Measurements from ENCODE around the gene TIMM23. TPM values are rescaled to one million over a fixed set of nuclear protein-coding genes. Genes with fewer than 3 reads are reported as not detected.
"Not testable (repeated sequence)": the region's sequence is repeated elsewhere in the genome, so short reads cannot be mapped to it uniquely, and the experiment has no call there.

Gene TIMM23
- total RNA-seq, 2 donors from 2014 or later, result 49.6 to 70.6 TPM

GRCh38 chr10:45978554-45978953, 6.3 kb downstream of the TIMM23 start:
- DNase-seq (ENCODE audit: low spot score in 2 of 2); H3K9me3 Mint-ChIP-seq; H3K36me3 Mint-ChIP-seq; H3K27ac Mint-ChIP-seq: not testable (repeated sequence)
- peak in 1 of 2 donors; percentile 73 for ATAC-seq

GRCh38 chr10:45981367-45981766, 9.1 kb downstream of the TIMM23 start:
- not testable (repeated sequence) for H3K9me3 Mint-ChIP-seq; DNase-seq (ENCODE audit: low spot score in 2 of 2); ATAC-seq; H3K36me3 Mint-ChIP-seq; H3K27ac Mint-ChIP-seq

DNA sequence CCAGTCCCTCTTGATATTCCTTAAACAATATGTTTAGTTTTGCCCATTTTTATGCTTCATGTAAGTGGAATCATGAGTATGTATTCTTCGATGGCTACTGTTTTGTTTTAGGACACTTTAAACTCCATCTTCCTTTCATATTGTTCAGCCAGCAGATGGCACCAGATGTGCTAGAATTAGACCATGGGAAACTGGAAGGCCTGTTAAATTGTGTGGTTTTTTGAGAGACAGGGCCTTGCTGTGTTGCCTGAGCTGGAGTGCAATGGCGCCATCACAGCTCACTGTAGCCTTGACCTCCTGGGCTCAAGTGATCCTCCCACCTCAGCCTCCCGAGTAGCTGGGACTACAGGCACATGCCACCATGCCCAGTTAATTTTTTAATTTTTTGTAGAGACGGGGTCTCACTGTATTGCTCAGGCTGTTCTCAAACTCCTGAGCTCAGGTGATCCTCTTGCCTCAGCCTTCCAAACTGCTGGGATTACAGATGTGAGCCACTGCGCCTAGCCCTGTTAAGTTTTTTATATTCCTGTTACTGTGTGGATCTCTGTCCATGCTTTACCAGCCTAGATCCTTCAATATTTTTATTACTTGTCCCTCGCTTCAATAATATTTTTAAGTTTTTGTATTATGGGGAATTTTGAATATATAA, 11.4 kb downstream of the TIMM23 start:
- peak in 1 of 2 donors; percentile 27 for DNase-seq (ENCODE audit: low spot score in 2 of 2)
- ATAC-seq, result peak in 1 of 2 donors; percentile 73
- H3K36me3 Mint-ChIP-seq, result not testable (repeated sequence)

GRCh38 chr10:45984473-45984872, 12.2 kb downstream of the TIMM23 start:
- H3K9me3 Mint-ChIP-seq; ATAC-seq; H3K27ac Mint-ChIP-seq; H3K36me3 Mint-ChIP-seq; DNase-seq (ENCODE audit: low spot score in 2 of 2): not testable (repeated sequence)

More for the DNA sequence above, 11.4 kb downstream of the TIMM23 start:
- not testable (repeated sequence) for H3K9me3 Mint-ChIP-seq
- H3K27ac Mint-ChIP-seq, result peak overlapping the region in 1 of 2 donors; percentile 65

DNA sequence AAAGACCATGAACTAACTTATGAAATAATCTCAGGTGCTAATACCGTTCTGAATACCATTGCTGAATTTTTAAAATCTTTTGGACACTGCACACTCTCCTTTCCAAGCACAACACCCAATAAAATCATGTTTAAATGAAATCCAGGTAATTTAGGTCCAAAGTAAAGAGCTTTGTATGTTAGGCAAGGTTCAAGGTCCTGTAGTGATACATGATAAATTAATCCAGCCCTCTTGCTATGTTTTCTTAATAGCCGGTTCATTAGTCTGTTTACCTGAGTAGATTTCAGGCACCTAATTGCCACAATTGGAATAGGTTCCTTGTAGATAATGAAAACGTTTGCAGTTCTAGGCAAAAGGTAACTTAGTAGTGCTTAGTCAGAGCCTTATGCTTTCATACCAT, 13.3 kb downstream of the TIMM23 start:
- DNase-seq (ENCODE audit: low spot score in 2 of 2); ATAC-seq; H3K9me3 Mint-ChIP-seq; H3K27ac Mint-ChIP-seq; H3K36me3 Mint-ChIP-seq: not testable (repeated sequence)

DNA sequence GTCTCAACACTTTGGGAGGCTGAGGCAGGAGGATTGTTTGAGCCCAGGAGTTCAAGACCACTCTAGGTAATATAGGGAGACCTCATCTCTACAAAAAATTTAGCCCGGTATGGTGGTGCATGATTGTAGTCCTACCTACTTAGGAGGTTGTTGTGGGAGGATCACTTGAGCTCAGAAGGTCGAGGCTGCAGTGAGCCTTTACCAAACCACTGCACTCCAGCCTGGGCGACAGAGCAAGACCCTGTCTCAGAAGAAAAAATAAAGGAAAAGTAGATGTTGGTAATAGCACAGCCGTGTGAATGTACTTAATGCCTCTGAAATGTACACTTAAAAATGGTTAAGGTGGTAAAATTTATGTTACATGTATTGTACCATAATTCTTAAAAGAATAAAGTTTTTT, 25.3 kb downstream of the TIMM23 start:
- Mint-ChIP-seq H3K9me3 (no peaks in the 10 kb centered on the region), H3K36me3 (peaks cover 22 to 43% of the 10 kb centered on the region in 2 donors), H3K27ac (peak overlapping the region; percentile 35 to 91)
- DNase-seq (ENCODE audit: low spot score in 2 of 2) (no peak), ATAC-seq (no peak)

- ATAC-seq (no peak), DNase-seq (ENCODE audit: low spot score in 2 of 2) (no peak)
- no peak overlapping the region for H3K27ac Mint-ChIP-seq
- peaks cover 22 to 45% of the 10 kb centered on the region in 2 donors for H3K36me3 Mint-ChIP-seq
- no peaks in the 10 kb centered on the region for H3K9me3 Mint-ChIP-seq
These were observed 25.9 kb downstream of the TIMM23 start for GRCh38 chr10:45997994-45998763.

GRCh38 chr10:45999955-46000354, 27.7 kb downstream of the TIMM23 start:
- H3K9me3 Mint-ChIP-seq, ATAC-seq: not testable (repeated sequence)
- H3K36me3 Mint-ChIP-seq, result peaks cover 22 to 50% of the 10 kb centered on the region in 2 donors

GRCh38 chr10:46000538-46000937, 28.2 kb downstream of the TIMM23 start:
- Mint-ChIP-seq H3K9me3 (no peaks in the 10 kb centered on the region), H3K36me3 (peaks cover 22 to 50% of the 10 kb centered on the region in 2 donors), H3K27ac (no peak overlapping the region)
- no peak for DNase-seq (ENCODE audit: low spot score in 2 of 2)
- no peak for ATAC-seq

More at GRCh38 chr10:45999955-46000354, 27.7 kb downstream of the TIMM23 start:
- not testable (repeated sequence) for H3K27ac Mint-ChIP-seq; DNase-seq (ENCODE audit: low spot score in 2 of 2)

DNA sequence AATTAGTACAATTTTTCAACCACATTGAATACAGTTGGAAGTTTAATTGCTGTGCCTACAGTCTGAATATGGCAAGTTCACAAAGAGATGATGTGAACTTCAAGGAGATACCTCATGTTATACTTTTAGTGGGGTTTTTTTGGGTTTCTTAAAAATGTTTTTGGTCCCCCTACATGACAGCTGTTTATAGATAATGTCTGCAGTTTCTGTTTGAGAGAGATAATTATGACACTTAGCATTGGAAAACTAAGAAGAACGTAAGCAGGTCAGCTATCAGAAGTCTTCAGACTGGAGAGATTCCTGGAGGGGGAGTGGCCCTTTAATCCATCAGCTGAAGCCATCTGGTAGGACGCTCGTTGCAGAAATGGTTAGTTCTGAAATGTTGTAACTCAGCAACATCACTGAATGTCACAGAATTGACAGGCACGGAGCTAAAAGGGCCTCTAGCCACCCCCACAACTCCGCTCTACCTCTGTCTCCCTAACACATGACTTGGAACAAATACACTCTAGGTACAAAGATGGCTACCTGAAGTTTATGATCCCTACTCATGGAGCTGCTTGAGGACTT, 29.0 kb downstream of the TIMM23 start:
- DNase-seq (ENCODE audit: low spot score in 2 of 2) (no peak), ATAC-seq (no peak)
- Mint-ChIP-seq H3K9me3 (no peaks in the 10 kb centered on the region), H3K27ac (no peak overlapping the region), H3K36me3 (peaks cover 22 to 50% of the 10 kb centered on the region in 2 donors)

DNA sequence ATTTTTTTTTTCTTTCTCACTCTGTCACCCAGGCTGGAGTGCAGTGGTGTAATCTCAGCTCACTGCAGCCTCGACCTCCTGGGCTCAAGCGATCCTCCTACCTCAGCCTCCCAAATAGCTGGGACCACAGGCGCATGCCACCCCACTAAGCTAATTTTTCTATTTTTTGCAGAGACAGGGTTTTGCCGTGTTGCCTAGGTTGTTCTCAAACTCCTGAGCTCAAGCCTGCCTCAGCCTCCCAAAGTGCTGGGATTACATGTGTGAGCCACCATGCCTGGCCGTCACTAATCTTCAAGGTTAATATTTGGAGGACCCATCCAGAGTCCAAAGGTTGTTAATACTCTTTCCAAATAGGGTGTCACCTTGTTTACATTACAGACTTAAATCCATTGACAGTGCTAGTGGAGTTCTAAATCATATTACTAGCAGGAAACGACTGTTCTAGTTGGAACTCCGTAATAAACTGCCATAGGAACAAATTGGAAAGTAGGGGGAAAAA, 29.9 kb downstream of the TIMM23 start:
- Mint-ChIP-seq H3K36me3 (peaks cover 19 to 46% of the 10 kb centered on the region in 2 donors), H3K27ac (peak overlapping the region; percentile 39 to 71)
- not testable (repeated sequence) for H3K9me3 Mint-ChIP-seq; ATAC-seq; DNase-seq (ENCODE audit: low spot score in 2 of 2)

- ATAC-seq (no peak), DNase-seq (ENCODE audit: low spot score in 2 of 2) (no peak)
- Mint-ChIP-seq H3K27ac (peak overlapping the region in 1 of 2 donors; percentile 75), H3K36me3 (peaks cover 14 to 42% of the 10 kb centered on the region in 2 donors), H3K9me3 (no peaks in the 10 kb centered on the region)
These were observed 30.8 kb downstream of the TIMM23 start for GRCh38 chr10:46002916-46003693.

GRCh38 chr10:46004963-46005362, 32.7 kb downstream of the TIMM23 start:
- H3K36me3 Mint-ChIP-seq, result peaks cover 5 to 30% of the 10 kb centered on the region in 2 donors
- DNase-seq (ENCODE audit: low spot score in 2 of 2), result no peak
- ATAC-seq, result no peak
- no peaks in the 10 kb centered on the region for H3K9me3 Mint-ChIP-seq
- no peak overlapping the region for H3K27ac Mint-ChIP-seq

DNA sequence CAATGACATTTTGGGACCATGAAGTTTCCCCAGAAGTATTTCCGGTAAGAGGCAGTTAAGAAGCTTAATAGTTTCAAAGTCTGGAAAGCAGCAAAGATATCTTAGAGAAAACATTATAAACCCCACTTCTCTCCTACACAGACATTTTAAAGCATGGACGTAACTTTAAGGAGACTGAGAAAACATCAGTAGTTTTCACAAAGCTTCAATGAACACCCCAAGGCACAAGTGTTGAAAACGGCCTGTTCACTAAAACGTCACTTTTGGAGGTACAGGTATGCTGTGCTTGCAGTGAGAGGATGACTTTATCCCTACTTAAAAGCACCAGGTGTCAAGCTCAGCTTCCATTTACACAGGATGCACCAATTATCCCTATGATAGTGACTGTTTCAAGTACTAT, 33.1 kb downstream of the TIMM23 start:
- DNase-seq (ENCODE audit: low spot score in 2 of 2) (no peak), ATAC-seq (no peak)
- H3K9me3 Mint-ChIP-seq, result no peaks in the 10 kb centered on the region
- H3K27ac Mint-ChIP-seq, result no peak overlapping the region
- peaks cover 5 to 26% of the 10 kb centered on the region in 2 donors for H3K36me3 Mint-ChIP-seq

DNA sequence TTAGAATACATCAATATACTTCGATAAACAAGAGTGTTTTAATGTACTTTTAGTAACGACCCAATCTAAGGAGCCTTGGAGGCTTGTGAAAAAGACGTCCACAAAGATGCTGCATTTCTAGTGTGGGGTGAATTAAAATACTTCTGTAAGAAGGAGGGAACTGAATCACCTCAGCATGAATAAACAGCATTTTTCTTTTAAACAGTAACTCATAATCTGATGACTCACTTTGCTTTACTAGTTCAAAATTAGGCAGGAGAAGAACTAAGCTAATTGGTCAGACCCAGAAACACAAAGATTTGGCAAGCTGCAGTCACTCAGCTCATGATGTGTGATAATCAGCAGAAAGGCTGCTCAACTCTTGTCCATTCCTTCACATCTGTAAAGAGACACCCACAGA, 33.9 kb downstream of the TIMM23 start:
- Mint-ChIP-seq H3K36me3 (peaks cover 5 to 25% of the 10 kb centered on the region in 2 donors), H3K27ac (peak overlapping the region in 1 of 2 donors; percentile 66), H3K9me3 (no peaks in the 10 kb centered on the region)
- ATAC-seq (no peak), DNase-seq (ENCODE audit: low spot score in 2 of 2) (no peak)

DNA sequence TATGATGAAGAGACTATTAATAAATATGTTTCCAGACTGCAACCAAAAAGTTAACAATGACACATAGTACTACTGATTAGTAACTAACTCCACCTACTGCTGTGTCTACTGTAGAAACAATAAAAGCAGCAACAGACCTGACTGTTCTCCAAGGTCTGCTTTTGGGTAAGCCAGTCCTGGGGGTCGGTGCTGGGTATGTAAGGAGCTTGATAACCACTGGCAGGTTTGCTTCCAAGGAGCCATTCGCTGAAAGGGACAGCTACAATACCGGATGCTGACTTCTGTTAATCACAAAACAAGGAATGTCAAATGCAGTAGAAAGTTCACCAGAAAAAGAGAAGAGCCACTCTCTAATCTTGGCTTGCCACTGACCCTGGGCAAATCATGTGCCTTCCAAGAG, 40.5 kb downstream of the TIMM23 start:
- Mint-ChIP-seq H3K9me3 (no peaks in the 10 kb centered on the region), H3K36me3 (peaks cover 0 to 16% of the 10 kb centered on the region in 2 donors), H3K27ac (peak overlapping the region in 1 of 2 donors; percentile 30)
- DNase-seq (ENCODE audit: low spot score in 2 of 2), result no peak
- ATAC-seq, result no peak

Data from activated naive CD4-positive, alpha-beta T cell treated with anti-CD3 and anti-CD28 coated beads, Interleukin-2, amount 50 U/mL, for 72 hours (primary cell).